Neuronal stem cell (in vitro differentiated cells): ENCODE results near the gene DRC7.
A peak's percentile ranks its signal among the peaks of the same experiment; 100 is the strongest.

Source experiments
- DNase-seq: peaks from one replicate; pipeline ENCODE4 v3.0.0-alpha.2; 2013; ENCODE audit warnings: low spot score
- H2AFZ ChIP-seq: one replicate; pipeline ENCODE4 v1.6.1; 2013; ENCODE audit warnings: mild to moderate bottlenecking, low read length, inconsistent platforms
- H2AK5ac ChIP-seq: 2 replicates; pipeline ENCODE4 v1.6.1; 2013; ENCODE audit warnings: low read depth, mild to moderate bottlenecking, inconsistent platforms, low read length, moderate library complexity, mixed read lengths
- H2BK120ac ChIP-seq: 2 replicates; pipeline ENCODE4 v1.6.1; 2013; ENCODE audit warnings: low read depth, mild to moderate bottlenecking, inconsistent platforms, low read length, moderate library complexity, mixed read lengths
- H2BK12ac ChIP-seq: one replicate; pipeline ENCODE4 v1.6.1; 2013; ENCODE audit warnings: low read length, inconsistent platforms
- H2BK15ac ChIP-seq: 2 replicates; pipeline ENCODE4 v1.6.1; 2013; ENCODE audit warnings: mild to moderate bottlenecking, low read length, inconsistent platforms, mixed read lengths
- H2BK5ac ChIP-seq: one replicate; pipeline ENCODE4 v1.6.1; 2013; ENCODE audit warnings: inconsistent platforms, mild to moderate bottlenecking, low read length, moderate library complexity
- H3K14ac ChIP-seq: one replicate; pipeline ENCODE4 v1.6.1; 2013; ENCODE audit warnings: low read length, inconsistent platforms
- H3K18ac ChIP-seq: 2 replicates; pipeline ENCODE4 v1.6.1; 2013; ENCODE audit warnings: low read length, inconsistent platforms
- H3K23ac ChIP-seq: 2 replicates; pipeline ENCODE4 v1.6.1; 2013; ENCODE audit warnings: low read depth, mild to moderate bottlenecking, mixed read lengths, low read length, inconsistent platforms; ENCODE audit not compliant: poor library complexity
- H3K27ac ChIP-seq: replicated peaks from 3 replicates; pipeline ENCODE4 v1.5.1; 2013; ENCODE audit warnings: low read length, inconsistent platforms
- H3K27me3 ChIP-seq, 3 experiments: 2 replicates each; pipeline ENCODE4 v1.6.1; 2013; ENCODE audit warnings: low read length in 3 of 3, mild to moderate bottlenecking in 2 of 3, inconsistent platforms in 1 of 3, low read depth in 1 of 3, mixed read lengths in 1 of 3, moderate library complexity in 1 of 3; ENCODE audit not compliant: control insufficient read depth in 3 of 3, insufficient read depth in 3 of 3
- H3K36me3 ChIP-seq, 2 donors: replicated peaks in 1 of 2; 2 replicates each; pipeline ENCODE4 v1.6.1; 2013; ENCODE audit warnings: low read length in 2 of 2; ENCODE audit not compliant: control insufficient read depth in 2 of 2, insufficient read depth in 2 of 2
- H3K4ac ChIP-seq: 2 replicates; pipeline ENCODE4 v1.6.1; 2013; ENCODE audit warnings: inconsistent platforms, mild to moderate bottlenecking, low read length, moderate library complexity
- H3K4me1 ChIP-seq, 2 donors: 1 replicate in 1 of 2; 2 replicates in 1 of 2; pipeline ENCODE4 v1.6.1; 2013; ENCODE audit warnings: low read length in 2 of 2, low read depth in 1 of 2; ENCODE audit not compliant: control insufficient read depth in 2 of 2, insufficient read depth in 1 of 2
- H3K4me2 ChIP-seq: one replicate; pipeline ENCODE4 v1.6.1; 2013; ENCODE audit warnings: mild to moderate bottlenecking, low read length, inconsistent platforms; ENCODE audit not compliant: insufficient read depth, poor library complexity, severe bottlenecking
- H3K4me3 ChIP-seq, 2 donors: 2 replicates each; pipeline ENCODE4 v1.5.1; 2013; ENCODE audit warnings: low read length in 2 of 2, mild to moderate bottlenecking in 2 of 2, inconsistent platforms in 1 of 2, moderate library complexity in 1 of 2
- H3K79me1 ChIP-seq: one replicate; pipeline ENCODE4 v1.6.1; 2013; ENCODE audit warnings: low read depth, mild to moderate bottlenecking, inconsistent platforms, low read length, moderate library complexity
- H3K9ac ChIP-seq: one replicate; pipeline ENCODE4 v1.6.1; 2013; ENCODE audit warnings: mild to moderate bottlenecking, low read depth, low read length, inconsistent platforms; ENCODE audit not compliant: poor library complexity
- H3K9me3 ChIP-seq, 2 donors: replicated peaks in 1 of 2; 2 replicates each; pipeline versions ENCODE3 to v1.6.1; 2013; ENCODE audit warnings: low read length in 2 of 2, mild to moderate bottlenecking in 2 of 2, inconsistent platforms in 1 of 2, low read depth in 1 of 2, mixed read lengths in 1 of 2, moderate library complexity in 1 of 2; ENCODE audit not compliant: control insufficient read depth in 2 of 2, insufficient read depth in 1 of 2
- H4K8ac ChIP-seq: one replicate; pipeline ENCODE4 v1.6.1; 2013; ENCODE audit warnings: low read depth, mild to moderate bottlenecking, inconsistent platforms, low read length, moderate library complexity
- H4K91ac ChIP-seq: one replicate; pipeline ENCODE4 v1.6.1; 2013; ENCODE audit warnings: low read length, low read depth, mild to moderate bottlenecking, inconsistent platforms; ENCODE audit not compliant: poor library complexity
- WGBS, 2 donors: extraction: QIAGEN DNeasy Blood & Tissue Kit; methylation state at CpG; one replicate each; pipeline ENCODE4 v1.1.7; 2013; ENCODE audit warnings: missing lambda C conversion rate in 2 of 2, mixed read lengths in 1 of 2; ENCODE audit not compliant: insufficient read length in 2 of 2, insufficient replicate concordance in 1 of 2; ENCODE audit errors: extremely low coverage in 2 of 2; 5-methylcytosine and 5-hydroxymethylcytosine counted together

DRC7 gene

GRCh38 chr16:57748596-57748995, 54.0 kb downstream of the DRC7 start:
- Histone ChIP-seq H3K23ac (no peak overlapping the region), H3K36me3 (peaks cover 16 to 54% of the 10 kb centered on the region in 2 donors), H3K4ac (peak overlapping the region; percentile 17), H3K14ac (peak overlapping the region; percentile 32), H2BK15ac (peak overlapping the region; percentile 2), H3K9ac (no peak overlapping the region), H2BK12ac (no peak overlapping the region), H3K4me3 (no peak overlapping the region), H3K79me1 (no peaks in the 10 kb centered on the region), H4K8ac (no peak overlapping the region), H3K9me3 (no peaks in the 10 kb centered on the region), H3K27me3 (no peaks in the 10 kb centered on the region), H2AFZ (no peak overlapping the region), H3K4me2 (no peak overlapping the region), H2AK5ac (no peak overlapping the region), H2BK5ac (no peak overlapping the region), H2BK120ac (no peak overlapping the region), H3K27ac (no peak overlapping the region), H4K91ac (no peak overlapping the region), H3K4me1 (peaks cover 0 to 6% of the 10 kb centered on the region in 2 donors), H3K18ac (no peak overlapping the region)
- no peak for DNase-seq
- WGBS, 2 donors, result no CpG with 5 or more reads among the region's 11 CpGs

GRCh38 chr16:57749101-57749692, 54.6 kb downstream of the DRC7 start:
- WGBS, 2 donors, result no CpG with 5 or more reads among the region's 3 CpGs
- Histone ChIP-seq H3K36me3 (peaks cover 16 to 52% of the 10 kb centered on the region in 2 donors), H3K9ac (no peak overlapping the region), H4K8ac (no peak overlapping the region), H3K4me1 (peaks cover 0 to 6% of the 10 kb centered on the region in 2 donors), H3K23ac (no peak overlapping the region), H2BK12ac (no peak overlapping the region), H2BK5ac (no peak overlapping the region), H2AFZ (no peak overlapping the region), H3K27me3 (no peaks in the 10 kb centered on the region), H3K14ac (no peak overlapping the region), H3K27ac (no peak overlapping the region), H3K4me2 (no peak overlapping the region), H2BK15ac (peak overlapping the region; percentile 2), H3K79me1 (no peaks in the 10 kb centered on the region), H3K4me3 (no peak overlapping the region), H2AK5ac (no peak overlapping the region), H3K18ac (no peak overlapping the region), H4K91ac (no peak overlapping the region), H3K9me3 (no peaks in the 10 kb centered on the region), H2BK120ac (no peak overlapping the region), H3K4ac (peak overlapping the region; percentile 17)
- no peak for DNase-seq

- H4K8ac ChIP-seq, result no peak overlapping the region
- H3K14ac ChIP-seq, result no peak overlapping the region
- no peak overlapping the region for H3K4me3 ChIP-seq
- no peaks in the 10 kb centered on the region for H3K27me3 ChIP-seq
- no peak overlapping the region for H3K9ac ChIP-seq
- no peak overlapping the region for H2AK5ac ChIP-seq
- no peak overlapping the region for H2BK12ac ChIP-seq
- no peak overlapping the region for H2AFZ ChIP-seq
- H2BK15ac ChIP-seq, result no peak overlapping the region
- H3K4me2 ChIP-seq, result no peak overlapping the region
- DNase-seq, result no peak
- no peak overlapping the region for H3K4ac ChIP-seq
- WGBS, 2 donors, result no CpG with 5 or more reads among the region's 5 CpGs
- H3K4me1 ChIP-seq, result peaks cover 0 to 6% of the 10 kb centered on the region in 2 donors
- peaks cover 11 to 53% of the 10 kb centered on the region in 2 donors for H3K36me3 ChIP-seq
- H3K18ac ChIP-seq, result no peak overlapping the region
- no peaks in the 10 kb centered on the region for H3K9me3 ChIP-seq
- H2BK5ac ChIP-seq, result no peak overlapping the region
- H3K27ac ChIP-seq, result no peak overlapping the region
- H3K23ac ChIP-seq, result no peak overlapping the region
- no peaks in the 10 kb centered on the region for H3K79me1 ChIP-seq
- H4K91ac ChIP-seq, result no peak overlapping the region
- no peak overlapping the region for H2BK120ac ChIP-seq
Observed at GRCh38 chr16:57749856-57750452, 55.3 kb downstream of the DRC7 start.

- H2BK5ac ChIP-seq, result no peak overlapping the region
- H3K79me1 ChIP-seq, result no peaks in the 10 kb centered on the region
- no peaks in the 10 kb centered on the region for H3K27me3 ChIP-seq
- no peak overlapping the region for H2BK120ac ChIP-seq
- H3K18ac ChIP-seq, result no peak overlapping the region
- no peak overlapping the region for H4K91ac ChIP-seq
- H3K27ac ChIP-seq, result no peak overlapping the region
- H3K4me2 ChIP-seq, result no peak overlapping the region
- H3K23ac ChIP-seq, result no peak overlapping the region
- no peak overlapping the region for H3K4ac ChIP-seq
- no CpG with 5 or more reads among the region's 24 CpGs for WGBS, 2 donors
- H3K9ac ChIP-seq, result no peak overlapping the region
- no peak for DNase-seq
- H3K14ac ChIP-seq, result no peak overlapping the region
- H3K36me3 ChIP-seq, result peaks cover 18 to 60% of the 10 kb centered on the region in 2 donors
- H3K4me1 ChIP-seq, result peaks cover 0 to 6% of the 10 kb centered on the region in 2 donors
- H3K4me3 ChIP-seq, result no peak overlapping the region
- H2BK12ac ChIP-seq, result no peak overlapping the region
- H3K9me3 ChIP-seq, result no peaks in the 10 kb centered on the region
- H2AFZ ChIP-seq, result no peak overlapping the region
- no peak overlapping the region for H2AK5ac ChIP-seq
- H2BK15ac ChIP-seq, result no peak overlapping the region
- no peak overlapping the region for H4K8ac ChIP-seq
Observed at GRCh38 chr16:57750796-57751538, 56.4 kb downstream of the DRC7 start.
